PC-3 (cell line): ENCODE results near the gene SAP130. TPM values are rescaled to one million over a fixed set of nuclear protein-coding genes. Genes with fewer than 3 reads are reported as not detected.

Experiments
- ATAC-seq: fragments of 200-7000 bp; cut with Tn5 transposase; 2 replicates; pipeline ENCODE4 v1.9.1; 2020; ENCODE audit warnings: mild to moderate bottlenecking, moderate library complexity
- BruUV-seq: library from RNA; stranded (reverse); fragments of 400-500 nt; replicated peaks from 2 replicates; lab custom pipeline; 2021; lab: Mats Ljungman, UMichigan
- CTCF ChIA-PET: fragments of 300-600 bp; sonication (Branson Sonifier 250); formaldehyde crosslinking; loops from one replicate; lab custom pipeline; 2022; ENCODE audit warnings: antibody characterized with exemption; lab: Charles Lee
- POLR2A ChIA-PET: fragments of 300-600 bp; sonication (Branson Sonifier 250); formaldehyde crosslinking; loops from one replicate; lab custom pipeline; 2022; ENCODE audit warnings: antibody characterized with exemption; ENCODE audit not compliant: unreplicated experiment; lab: Charles Lee
- DNase-seq: peaks from one replicate; pipeline ENCODE4 v3.0.0-alpha.2; 2015
- H2AFZ ChIP-seq: fragments of 300-600 bp; sonication (generic); 2 replicates; pipeline ENCODE4 v1.6.0; 2016; ENCODE audit warnings: antibody characterized with exemption, low read length
- H3F3A ChIP-seq: fragments of 300-600 bp; sonication (generic); one replicate; pipeline ENCODE4 v1.6.0; 2017; ENCODE audit warnings: antibody characterized with exemption, low read length, control low read depth, mild to moderate bottlenecking; ENCODE audit not compliant: unreplicated experiment
- H3K27ac ChIP-seq: fragments of 300-600 bp; sonication (generic); 2 replicates; pipeline ENCODE4 v1.5.1; 2016; ENCODE audit warnings: mild to moderate bottlenecking, low read length
- H3K27me3 ChIP-seq: fragments of 300-600 bp; sonication (generic); 2 replicates; pipeline ENCODE4 v1.6.1; 2016; ENCODE audit warnings: low read length, mixed read lengths
- H3K36me3 ChIP-seq: fragments of 300-600 bp; sonication (generic); 2 replicates; pipeline ENCODE4 v1.6.1; 2016; ENCODE audit warnings: low read depth, mixed run types, low read length, mixed read lengths
- H3K4me1 ChIP-seq: fragments of 300-600 bp; sonication (generic); 2 replicates; pipeline ENCODE4 v1.5.1; 2016; ENCODE audit warnings: low read length; ENCODE audit not compliant: insufficient read depth
- H3K4me2 ChIP-seq: fragments of 300-600 bp; sonication (generic); 2 replicates; pipeline ENCODE4 v1.6.0; 2016; ENCODE audit warnings: low read length
- H3K4me3 ChIP-seq: fragments of 300-600 bp; sonication (generic); 2 replicates; pipeline ENCODE4 v1.5.1; 2016; ENCODE audit warnings: mild to moderate bottlenecking, low read length, mixed read lengths
- H3K79me2 ChIP-seq: fragments of 300-600 bp; sonication (generic); 2 replicates; pipeline ENCODE4 v1.6.1; 2017; ENCODE audit warnings: low read length, mixed read lengths
- H3K9ac ChIP-seq: fragments of 300-600 bp; sonication (generic); 2 replicates; pipeline ENCODE4 v1.6.0; 2016; ENCODE audit warnings: mild to moderate bottlenecking, low read length
- H3K9me2 ChIP-seq: fragments of 300-600 bp; sonication (generic); replicated peaks from 2 replicates; pipeline ENCODE4 v1.6.1; 2016; ENCODE audit warnings: mixed run types, low read length, mixed read lengths
- H3K9me3 ChIP-seq: fragments of 300-600 bp; sonication (generic); 2 replicates; pipeline ENCODE4 v1.6.1; 2016; ENCODE audit warnings: low read length, mixed read lengths
- H4K20me1 ChIP-seq: fragments of 300-600 bp; sonication (generic); 2 replicates; pipeline ENCODE4 v1.6.1; 2016; ENCODE audit warnings: low read length, mixed read lengths
- EZH2 ChIP-seq: fragments of 300-600 bp; sonication (generic); IDR thresholded peaks from one replicate; pipeline ENCODE4 v1.6.1; 2017; ENCODE audit warnings: antibody characterized with exemption, mild to moderate bottlenecking, low read length; ENCODE audit not compliant: unreplicated experiment
- EZH2phosphoT487 ChIP-seq: fragments of 300-600 bp; sonication (generic); IDR thresholded peaks from 2 replicates; pipeline ENCODE4 v1.6.1; 2018; ENCODE audit warnings: mild to moderate bottlenecking, antibody characterized with exemption, low read length, borderline replicate concordance
- intact Hi-C: fragments of 100-400 bp; cut with micrococcal nuclease; formaldehyde crosslinking; loops from 2 replicates; pipeline ENCODE4 v1.9.0; 2023
- total RNA-seq: library from RNA; depleted of rRNA; stranded (reverse); fragments of >200 nt; gene quantifications from 2 replicates; pipeline ENCODE4 v1.2.3, GENCODE V29; 2014
- TF ChIP-seq, protein P1 (sequence below): fragments of 300-600 bp; sonication (generic); conservative IDR thresholded peaks from 2 replicates; pipeline ENCODE4 v1.5.1; 2017; ENCODE audit warnings: antibody characterized with exemption, low read depth, mild to moderate bottlenecking, low read length

The SAP130 gene
- total RNA-seq, 1 experiment from 2014 or later = 11.1 TPM

DNA sequence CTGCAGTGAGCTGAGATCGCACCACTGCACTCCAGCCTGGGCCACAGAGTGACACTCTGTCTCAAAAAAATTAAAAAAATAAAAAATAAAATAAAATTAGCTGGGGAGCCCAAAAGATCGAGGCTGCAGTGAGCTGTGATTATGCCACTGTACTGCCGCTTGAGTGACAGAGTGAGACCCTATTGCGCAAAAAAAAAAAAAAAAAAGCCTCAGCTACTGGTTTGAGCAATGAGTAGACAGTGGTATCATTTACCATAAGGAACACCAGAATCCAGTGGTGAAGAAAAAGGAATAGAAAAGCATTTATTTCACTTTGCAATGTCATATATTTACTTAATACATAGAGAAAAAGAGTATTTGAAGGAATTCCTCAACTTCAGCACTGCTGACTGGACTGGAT, 3.0 kb downstream of the SAP130 start:
- Histone ChIP-seq H3K4me3 (no peak overlapping the region), H4K20me1 (no peaks in the 10 kb centered on the region), H3K9me2 (no peaks in the 10 kb centered on the region), H3K4me1 (0 out of 2 replicates have a peak, but pooled peaks cover 11% of the 10 kb centered on the region), H3K9ac (no peak overlapping the region), H3K9me3 (no peaks in the 10 kb centered on the region), H3F3A (no peaks in the 10 kb centered on the region), H3K36me3 (no peaks in the 10 kb centered on the region; the same call in 1 of the 2 replicates), H2AFZ (no peak overlapping the region), H3K27ac (no peak overlapping the region), H3K27me3 (no peaks in the 10 kb centered on the region), H3K79me2 (peaks cover 26% of the 10 kb centered on the region), H3K4me2 (no peak overlapping the region)
- ATAC-seq (no peak), DNase-seq (no peak)
- intact Hi-C loops = loop anchor here (5.0 to 10.0 kb wide), 2 partner anchors 140 to 213 kb away; partner anchors contain the start of genes AMMECR1L and WDR33
- POLR2A ChIA-PET = no interaction called here
- TF ChIP-seq, protein P1, sequence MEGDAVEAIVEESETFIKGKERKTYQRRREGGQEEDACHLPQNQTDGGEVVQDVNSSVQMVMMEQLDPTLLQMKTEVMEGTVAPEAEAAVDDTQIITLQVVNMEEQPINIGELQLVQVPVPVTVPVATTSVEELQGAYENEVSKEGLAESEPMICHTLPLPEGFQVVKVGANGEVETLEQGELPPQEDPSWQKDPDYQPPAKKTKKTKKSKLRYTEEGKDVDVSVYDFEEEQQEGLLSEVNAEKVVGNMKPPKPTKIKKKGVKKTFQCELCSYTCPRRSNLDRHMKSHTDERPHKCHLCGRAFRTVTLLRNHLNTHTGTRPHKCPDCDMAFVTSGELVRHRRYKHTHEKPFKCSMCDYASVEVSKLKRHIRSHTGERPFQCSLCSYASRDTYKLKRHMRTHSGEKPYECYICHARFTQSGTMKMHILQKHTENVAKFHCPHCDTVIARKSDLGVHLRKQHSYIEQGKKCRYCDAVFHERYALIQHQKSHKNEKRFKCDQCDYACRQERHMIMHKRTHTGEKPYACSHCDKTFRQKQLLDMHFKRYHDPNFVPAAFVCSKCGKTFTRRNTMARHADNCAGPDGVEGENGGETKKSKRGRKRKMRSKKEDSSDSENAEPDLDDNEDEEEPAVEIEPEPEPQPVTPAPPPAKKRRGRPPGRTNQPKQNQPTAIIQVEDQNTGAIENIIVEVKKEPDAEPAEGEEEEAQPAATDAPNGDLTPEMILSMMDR = no peak
- no TSS peak for BruUV-seq
- CTCF ChIA-PET = no interaction called here

DNA sequence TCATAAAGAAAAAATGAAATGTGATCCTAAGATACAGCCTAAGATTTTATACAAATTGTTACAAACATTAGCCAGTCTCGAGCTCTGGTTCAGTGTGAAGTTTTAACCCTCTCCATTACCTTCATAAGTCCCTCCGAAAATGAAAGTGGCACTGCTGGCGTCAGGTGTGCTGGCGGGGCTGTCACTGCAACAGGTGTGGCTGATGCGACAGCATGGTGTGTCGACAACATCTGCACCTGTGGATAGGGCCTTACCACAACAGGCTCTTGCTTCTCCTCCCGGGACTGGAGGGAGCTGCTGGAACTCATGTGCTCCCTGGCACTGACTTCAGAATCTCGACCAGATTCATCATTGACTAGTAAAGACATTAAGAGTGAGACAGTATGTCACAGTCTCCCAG, 10.3 kb downstream of the SAP130 start:
- ChIA-PET CTCF (no interaction called here), POLR2A (no interaction called here)
- Histone ChIP-seq H3K4me1 (no peaks in the 10 kb centered on the region), H3K27me3 (no peaks in the 10 kb centered on the region), H3K9ac (no peak overlapping the region), H3K36me3 (peaks cover 41% of the 10 kb centered on the region), H2AFZ (no peak overlapping the region), H3K27ac (no peak overlapping the region), H3K79me2 (no peaks in the 10 kb centered on the region), H3K9me2 (no peaks in the 10 kb centered on the region), H4K20me1 (no peaks in the 10 kb centered on the region), H3K4me2 (no peak overlapping the region), H3F3A (no peaks in the 10 kb centered on the region), H3K4me3 (no peak overlapping the region), H3K9me3 (no peaks in the 10 kb centered on the region)
- no peak for ATAC-seq
- intact Hi-C loops = no loop called here
- BruUV-seq = no TSS peak
- no peak for DNase-seq
- TF ChIP-seq EZH2 (no peak), EZH2phosphoT487 (no peak)
- TF ChIP-seq, protein P1 = no peak

DNA sequence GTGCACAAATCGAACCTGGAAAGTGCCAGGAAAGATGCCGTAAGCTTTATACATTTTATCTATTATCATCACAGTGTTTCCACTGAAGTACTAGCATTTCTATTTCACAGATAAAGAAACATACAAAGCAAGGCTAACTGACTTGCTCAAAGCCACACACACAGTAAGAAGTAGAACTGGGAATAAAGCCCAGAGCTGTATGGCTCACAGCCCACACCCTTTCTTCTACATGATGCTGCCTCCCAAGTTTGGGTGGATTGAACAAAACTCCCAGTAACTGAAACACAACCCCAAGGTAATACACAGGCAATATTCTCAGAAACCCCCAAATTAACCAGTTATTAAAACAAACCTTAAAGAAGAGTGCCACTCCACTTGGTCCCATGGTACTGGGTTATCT, 11.2 kb downstream of the SAP130 start:
- Histone ChIP-seq H3K79me2 (no peaks in the 10 kb centered on the region), H3K27ac (no peak overlapping the region), H3K36me3 (peaks cover 43% of the 10 kb centered on the region), H3K27me3 (no peaks in the 10 kb centered on the region), H3K4me2 (no peak overlapping the region), H3K4me1 (no peaks in the 10 kb centered on the region), H3K9ac (no peak overlapping the region), H4K20me1 (no peaks in the 10 kb centered on the region), H3F3A (no peaks in the 10 kb centered on the region), H3K4me3 (no peak overlapping the region), H2AFZ (no peak overlapping the region), H3K9me3 (no peaks in the 10 kb centered on the region), H3K9me2 (no peaks in the 10 kb centered on the region)
- DNase-seq (no peak), ATAC-seq (no peak)
- ChIA-PET CTCF (no interaction called here), POLR2A (no interaction called here)
- no TSS peak for BruUV-seq
- intact Hi-C loops = no loop called here
- TF ChIP-seq EZH2phosphoT487 (no peak), EZH2 (no peak)
- TF ChIP-seq, protein P1 = no peak
